ENCODE data around the gene ERICH3.

DNA sequence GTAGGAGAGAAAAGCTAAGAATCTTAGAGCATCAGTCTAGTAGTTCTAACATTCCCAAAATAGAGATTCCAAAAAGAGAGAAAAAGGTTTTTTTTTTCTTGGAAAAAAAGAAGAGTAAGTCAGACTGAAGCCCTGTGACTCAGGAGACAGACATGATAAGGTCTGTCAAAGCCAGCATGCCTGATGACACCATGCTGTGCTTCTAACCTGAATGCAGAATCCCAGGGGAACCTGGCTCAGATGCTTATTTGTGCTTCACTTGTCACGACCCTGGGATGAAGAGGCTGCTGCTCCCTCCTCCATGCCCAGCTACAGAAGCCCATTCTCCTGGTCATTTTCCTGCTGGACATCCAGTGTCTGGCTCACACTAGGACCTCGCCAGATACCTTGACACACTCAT is 44.3 kb downstream of the ERICH3 start:
- TF ChIP-seq, protein P1, sequence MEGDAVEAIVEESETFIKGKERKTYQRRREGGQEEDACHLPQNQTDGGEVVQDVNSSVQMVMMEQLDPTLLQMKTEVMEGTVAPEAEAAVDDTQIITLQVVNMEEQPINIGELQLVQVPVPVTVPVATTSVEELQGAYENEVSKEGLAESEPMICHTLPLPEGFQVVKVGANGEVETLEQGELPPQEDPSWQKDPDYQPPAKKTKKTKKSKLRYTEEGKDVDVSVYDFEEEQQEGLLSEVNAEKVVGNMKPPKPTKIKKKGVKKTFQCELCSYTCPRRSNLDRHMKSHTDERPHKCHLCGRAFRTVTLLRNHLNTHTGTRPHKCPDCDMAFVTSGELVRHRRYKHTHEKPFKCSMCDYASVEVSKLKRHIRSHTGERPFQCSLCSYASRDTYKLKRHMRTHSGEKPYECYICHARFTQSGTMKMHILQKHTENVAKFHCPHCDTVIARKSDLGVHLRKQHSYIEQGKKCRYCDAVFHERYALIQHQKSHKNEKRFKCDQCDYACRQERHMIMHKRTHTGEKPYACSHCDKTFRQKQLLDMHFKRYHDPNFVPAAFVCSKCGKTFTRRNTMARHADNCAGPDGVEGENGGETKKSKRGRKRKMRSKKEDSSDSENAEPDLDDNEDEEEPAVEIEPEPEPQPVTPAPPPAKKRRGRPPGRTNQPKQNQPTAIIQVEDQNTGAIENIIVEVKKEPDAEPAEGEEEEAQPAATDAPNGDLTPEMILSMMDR (IDR thresholded peaks at IDR 0.05): no peak
- no peak for TF ChIP-seq POLR2A (IDR thresholded peaks at IDR 0.05)

Measured in heart left ventricle (tissue), 13 donors.